ENCODE results near the gene KLKB1.
"Not testable (repeated sequence)": the region's sequence is repeated elsewhere in the genome, so short reads cannot be mapped to it uniquely, and the experiment has no call there.

KLKB1 gene

GRCh38 chr4:186227744-186228513 lies 622 bp downstream of the KLKB1 start:
- DNase-seq, result no peak

- no peak for DNase-seq
These were observed 1.2 kb downstream of the KLKB1 start for GRCh38 chr4:186228514-186228894.

- DNase-seq, result no peak
These were observed 7.1 kb downstream of the KLKB1 start for GRCh38 chr4:186234367-186234766.

- no peak for DNase-seq
These were observed 8.8 kb downstream of the KLKB1 start for GRCh38 chr4:186236126-186236525.

GRCh38 chr4:186240452-186240847 lies 13.1 kb downstream of the KLKB1 start:
- no peak for DNase-seq

- no peak for DNase-seq
These were observed 13.7 kb downstream of the KLKB1 start for GRCh38 chr4:186240848-186241491.

GRCh38 chr4:186241616-186242015 lies 14.3 kb downstream of the KLKB1 start:
- no peak for DNase-seq

GRCh38 chr4:186242031-186242430 lies 14.7 kb downstream of the KLKB1 start:
- DNase-seq, result not testable (repeated sequence)

- no peak for DNase-seq
These were observed 16.0 kb downstream of the KLKB1 start for GRCh38 chr4:186243331-186243730.

GRCh38 chr4:186244835-186245234 lies 17.5 kb downstream of the KLKB1 start:
- DNase-seq, result no peak

GRCh38 chr4:186247062-186247752 lies 19.9 kb downstream of the KLKB1 start:
- DNase-seq, result not testable (repeated sequence)

- DNase-seq, result no peak
These were observed 21.3 kb downstream of the KLKB1 start for GRCh38 chr4:186248643-186249042.

GRCh38 chr4:186249785-186250754 lies 22.8 kb downstream of the KLKB1 start:
- DNase-seq, result no peak

- no peak for DNase-seq
These were observed 23.5 kb downstream of the KLKB1 start for GRCh38 chr4:186250760-186251159.

- no peak for DNase-seq
These were observed 27.8 kb downstream of the KLKB1 start for GRCh38 chr4:186255122-186255521.

GRCh38 chr4:186258216-186258811 lies 31.0 kb downstream of the KLKB1 start:
- DNase-seq, result no peak

GRCh38 chr4:186260117-186260503 lies 32.8 kb downstream of the KLKB1 start:
- no peak for DNase-seq

GRCh38 chr4:186260504-186261448 lies 33.5 kb downstream of the KLKB1 start:
- DNase-seq, result no peak

- no peak for DNase-seq
These were observed 37.4 kb downstream of the KLKB1 start for GRCh38 chr4:186264660-186265059.

GRCh38 chr4:186265250-186265649 lies 37.9 kb downstream of the KLKB1 start:
- not testable (repeated sequence) for DNase-seq
